ENCODE data around the gene ACER1.

ACER1 gene

DNA sequence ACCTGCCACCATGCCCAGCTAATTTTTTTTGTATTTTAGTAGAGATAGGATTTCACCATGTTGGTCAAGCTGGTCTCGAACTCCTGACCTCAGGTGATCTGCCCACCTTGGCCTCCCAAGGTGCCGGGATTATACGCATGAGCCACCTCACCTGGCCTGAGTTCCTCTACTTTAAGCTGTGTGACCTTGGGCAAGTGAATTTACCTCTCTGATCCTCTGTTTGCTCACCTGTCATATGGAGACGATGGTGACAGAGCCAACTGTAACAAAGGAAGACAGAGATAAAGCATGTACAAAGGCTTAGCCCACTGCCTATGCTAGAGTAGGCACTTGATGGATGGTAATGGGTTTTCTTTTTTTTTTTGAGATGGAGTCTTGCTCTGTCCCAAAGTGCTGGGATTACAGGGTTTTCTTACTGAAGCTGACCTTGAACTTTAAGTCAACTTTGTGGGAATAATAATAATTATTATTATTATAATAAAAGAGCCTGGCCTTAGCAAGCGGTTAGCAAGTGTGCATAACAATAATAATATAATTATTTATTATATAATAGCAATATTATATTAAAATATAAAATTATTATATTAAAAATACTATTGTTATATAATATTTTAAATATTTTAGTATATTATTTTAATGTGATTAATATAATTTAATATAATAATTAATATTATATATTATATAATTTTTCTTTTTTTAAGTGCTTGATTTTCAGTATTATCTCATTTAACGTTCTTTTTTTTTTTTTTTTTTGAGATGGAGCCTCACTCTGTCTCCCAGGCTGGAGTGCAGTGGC, 1.3 kb upstream of the ACER1 start:
- no peak for TF ChIP-seq SIN3A (IDR thresholded peaks at IDR 0.05; ENCODE audit: borderline replicate concordance, insufficient read depth, low read length)
- no peak for TF ChIP-seq POLR2AphosphoS5 (IDR thresholded peaks at IDR 0.05; ENCODE audit: low read depth, low read length)
- TF ChIP-seq, protein P1, sequence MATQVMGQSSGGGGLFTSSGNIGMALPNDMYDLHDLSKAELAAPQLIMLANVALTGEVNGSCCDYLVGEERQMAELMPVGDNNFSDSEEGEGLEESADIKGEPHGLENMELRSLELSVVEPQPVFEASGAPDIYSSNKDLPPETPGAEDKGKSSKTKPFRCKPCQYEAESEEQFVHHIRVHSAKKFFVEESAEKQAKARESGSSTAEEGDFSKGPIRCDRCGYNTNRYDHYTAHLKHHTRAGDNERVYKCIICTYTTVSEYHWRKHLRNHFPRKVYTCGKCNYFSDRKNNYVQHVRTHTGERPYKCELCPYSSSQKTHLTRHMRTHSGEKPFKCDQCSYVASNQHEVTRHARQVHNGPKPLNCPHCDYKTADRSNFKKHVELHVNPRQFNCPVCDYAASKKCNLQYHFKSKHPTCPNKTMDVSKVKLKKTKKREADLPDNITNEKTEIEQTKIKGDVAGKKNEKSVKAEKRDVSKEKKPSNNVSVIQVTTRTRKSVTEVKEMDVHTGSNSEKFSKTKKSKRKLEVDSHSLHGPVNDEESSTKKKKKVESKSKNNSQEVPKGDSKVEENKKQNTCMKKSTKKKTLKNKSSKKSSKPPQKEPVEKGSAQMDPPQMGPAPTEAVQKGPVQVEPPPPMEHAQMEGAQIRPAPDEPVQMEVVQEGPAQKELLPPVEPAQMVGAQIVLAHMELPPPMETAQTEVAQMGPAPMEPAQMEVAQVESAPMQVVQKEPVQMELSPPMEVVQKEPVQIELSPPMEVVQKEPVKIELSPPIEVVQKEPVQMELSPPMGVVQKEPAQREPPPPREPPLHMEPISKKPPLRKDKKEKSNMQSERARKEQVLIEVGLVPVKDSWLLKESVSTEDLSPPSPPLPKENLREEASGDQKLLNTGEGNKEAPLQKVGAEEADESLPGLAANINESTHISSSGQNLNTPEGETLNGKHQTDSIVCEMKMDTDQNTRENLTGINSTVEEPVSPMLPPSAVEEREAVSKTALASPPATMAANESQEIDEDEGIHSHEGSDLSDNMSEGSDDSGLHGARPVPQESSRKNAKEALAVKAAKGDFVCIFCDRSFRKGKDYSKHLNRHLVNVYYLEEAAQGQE (IDR thresholded peaks at IDR 0.05; ENCODE audit: insufficient read depth in 1 of 2, low read depth in 2 of 2, low read length in 2 of 2) = no peak
- TF ChIP-seq TAF1 (IDR thresholded peaks at IDR 0.05; ENCODE audit: borderline replicate concordance, insufficient read depth, low read length) = no peak
- TF ChIP-seq FOXP2 (optimal IDR thresholded peaks at IDR 0.05; ENCODE audit: borderline replicate concordance, extremely low read depth, extremely low read length, insufficient read depth) = no peak

DNA sequence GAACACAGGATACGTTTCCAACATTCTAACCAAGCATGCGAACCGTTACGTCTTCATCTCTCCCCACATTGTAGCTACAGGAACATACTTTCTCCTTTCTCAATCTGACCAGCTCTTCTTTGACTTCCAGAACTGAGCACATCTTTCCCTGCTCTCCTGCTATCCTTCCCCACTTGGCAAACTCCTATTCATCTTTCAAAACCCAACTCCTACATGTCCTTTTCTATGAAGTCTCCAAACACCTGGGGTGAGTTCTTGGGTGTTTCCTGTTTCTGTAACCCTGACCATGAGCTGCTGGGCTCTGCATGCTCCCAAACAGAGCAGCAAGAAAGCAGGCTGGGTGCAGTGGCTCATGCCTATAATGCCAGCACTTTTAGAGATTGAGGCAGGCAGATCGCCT, 6.6 kb downstream of the ACER1 start:
- no peak for TF ChIP-seq FOXP2 (optimal IDR thresholded peaks at IDR 0.05; ENCODE audit: borderline replicate concordance, extremely low read depth, extremely low read length, insufficient read depth)
- no peak for TF ChIP-seq SIN3A (IDR thresholded peaks at IDR 0.05; ENCODE audit: borderline replicate concordance, insufficient read depth, low read length)
- no peak for TF ChIP-seq TAF1 (IDR thresholded peaks at IDR 0.05; ENCODE audit: borderline replicate concordance, insufficient read depth, low read length)
- no peak for TF ChIP-seq POLR2AphosphoS5 (IDR thresholded peaks at IDR 0.05; ENCODE audit: low read depth, low read length)
- TF ChIP-seq, protein P1 (IDR thresholded peaks at IDR 0.05; ENCODE audit: insufficient read depth in 1 of 2, low read depth in 2 of 2, low read length in 2 of 2) = no peak

DNA sequence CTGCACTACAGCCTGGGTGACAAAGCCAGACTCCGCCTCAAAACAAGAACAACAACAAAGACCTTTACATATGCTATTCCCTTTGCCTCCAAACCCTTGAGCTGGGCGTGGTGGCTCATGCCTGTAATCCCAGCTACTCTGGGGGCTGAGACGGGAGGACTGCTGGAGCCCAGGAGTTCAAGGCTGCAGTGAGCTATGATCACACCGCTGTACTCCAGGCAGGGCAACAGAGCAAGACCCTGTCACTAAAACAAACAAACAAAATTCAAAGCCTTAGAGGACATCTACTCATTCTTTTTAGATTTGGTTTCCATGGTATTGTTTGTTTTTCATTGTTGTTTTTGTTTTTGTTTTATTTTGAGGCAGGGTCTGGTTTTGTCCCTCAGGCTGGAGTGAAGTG, 7.8 kb downstream of the ACER1 start:
- TF ChIP-seq, protein P1 (IDR thresholded peaks at IDR 0.05; ENCODE audit: insufficient read depth in 1 of 2, low read depth in 2 of 2, low read length in 2 of 2) = no peak
- TF ChIP-seq SIN3A (IDR thresholded peaks at IDR 0.05; ENCODE audit: borderline replicate concordance, insufficient read depth, low read length) (no peak), FOXP2 (optimal IDR thresholded peaks at IDR 0.05; ENCODE audit: borderline replicate concordance, extremely low read depth, extremely low read length, insufficient read depth) (no peak), POLR2AphosphoS5 (IDR thresholded peaks at IDR 0.05; ENCODE audit: low read depth, low read length) (no peak), TAF1 (IDR thresholded peaks at IDR 0.05; ENCODE audit: borderline replicate concordance, insufficient read depth, low read length) (no peak)

DNA sequence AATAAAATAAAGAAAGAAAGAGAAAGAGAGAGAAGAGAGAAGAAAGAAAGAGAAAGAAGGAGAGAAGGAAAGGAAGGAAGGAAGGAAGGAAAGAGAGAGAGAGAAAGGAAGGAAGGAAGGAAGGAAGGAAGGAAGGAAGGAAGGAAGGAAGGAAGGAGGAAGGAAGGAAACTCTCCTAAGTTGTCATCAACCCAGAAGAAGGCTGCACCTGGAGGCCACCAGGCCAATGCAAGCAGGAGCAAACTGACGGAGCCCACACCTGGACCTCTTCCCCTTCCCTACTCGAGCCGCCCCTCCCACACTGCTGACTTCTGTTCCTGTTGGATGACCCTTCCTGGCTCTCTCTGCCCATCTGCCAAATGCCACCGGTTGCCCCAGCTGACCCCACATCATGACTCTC, 8.7 kb downstream of the ACER1 start:
- TF ChIP-seq FOXP2 (optimal IDR thresholded peaks at IDR 0.05; ENCODE audit: borderline replicate concordance, extremely low read depth, extremely low read length, insufficient read depth) = no peak
- TF ChIP-seq, protein P1 (IDR thresholded peaks at IDR 0.05; ENCODE audit: insufficient read depth in 1 of 2, low read depth in 2 of 2, low read length in 2 of 2) = no peak
- TF ChIP-seq TAF1 (IDR thresholded peaks at IDR 0.05; ENCODE audit: borderline replicate concordance, insufficient read depth, low read length) = no peak
- TF ChIP-seq SIN3A (IDR thresholded peaks at IDR 0.05; ENCODE audit: borderline replicate concordance, insufficient read depth, low read length) = no peak
- no peak for TF ChIP-seq POLR2AphosphoS5 (IDR thresholded peaks at IDR 0.05; ENCODE audit: low read depth, low read length)
